Raji (cell line): Measurements from ENCODE around the gene CAMTA1.

Experiments
- POLR2A ChIP-seq: IDR thresholded peaks from 2 replicates; pipeline ENCODE4 v1.6.1; 2011; ENCODE audit warnings: low read depth, low read length, control low read depth; ENCODE audit not compliant: insufficient read depth

Gene CAMTA1

GRCh38 chr1:6870571-6870970 lies 85.3 kb downstream of the CAMTA1 start:
- TF ChIP-seq POLR2A = no peak

DNA sequence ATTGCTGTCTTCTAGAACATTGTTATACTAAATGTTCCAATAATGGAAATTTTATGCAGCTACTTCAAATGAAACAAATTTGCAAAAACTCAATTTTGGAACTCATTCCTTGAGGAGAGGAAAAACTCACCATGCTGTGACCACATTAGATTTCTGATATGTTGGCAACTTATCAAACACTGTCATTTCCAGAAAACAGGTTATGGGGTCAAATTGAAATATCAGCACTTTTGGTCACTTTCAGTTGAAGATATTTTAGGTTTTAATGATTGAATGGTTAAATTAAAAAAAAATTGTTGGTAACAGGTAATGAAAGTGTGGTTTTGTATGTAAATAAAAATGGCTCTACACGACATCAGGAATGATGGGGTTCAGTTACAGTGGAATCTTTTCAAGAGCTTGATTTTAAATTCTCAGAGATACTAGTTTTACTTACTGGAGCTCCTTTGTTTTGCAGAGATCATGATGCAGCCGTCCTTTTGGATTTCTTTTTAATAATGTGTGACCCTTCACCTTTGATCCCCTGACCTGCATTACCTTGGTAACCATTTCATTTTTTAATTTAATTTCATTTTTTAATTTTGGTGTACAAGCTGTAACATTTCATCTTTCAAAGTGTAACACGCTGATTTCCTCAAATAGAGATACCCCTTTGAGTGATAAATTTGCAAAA lies 86.2 kb downstream of the CAMTA1 start:
- no peak for TF ChIP-seq POLR2A

DNA sequence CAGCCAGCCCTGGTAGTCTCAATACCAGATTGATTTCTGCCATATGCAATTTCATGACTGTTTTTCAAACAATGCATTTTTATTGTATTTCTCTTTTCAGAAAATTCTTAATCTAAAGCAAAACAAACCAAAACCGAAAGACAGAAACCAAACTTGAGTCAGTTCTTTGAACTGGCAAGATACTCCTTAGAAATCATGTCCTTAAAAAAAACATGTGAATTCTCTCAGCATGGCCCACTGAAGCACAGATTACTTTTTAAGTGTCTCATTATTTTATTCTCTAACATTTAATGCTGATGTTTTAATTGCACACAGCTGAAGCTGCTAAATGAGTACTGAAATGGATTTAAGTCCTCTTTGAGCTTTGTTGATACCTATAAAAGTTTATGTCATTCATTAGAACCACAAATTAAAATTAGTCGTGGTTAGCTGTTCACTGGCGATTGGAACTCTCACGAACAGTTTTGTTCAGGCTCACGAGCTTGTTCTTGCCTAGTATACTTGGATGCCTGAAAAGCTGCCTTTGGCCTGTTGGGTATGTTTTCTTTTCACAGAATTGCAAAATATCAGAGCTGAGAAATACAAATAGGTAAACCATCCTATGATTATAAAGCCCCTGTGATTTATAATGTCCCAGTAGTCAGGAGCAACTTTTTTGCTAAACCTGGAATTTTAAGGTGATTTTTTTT lies 87.5 kb downstream of the CAMTA1 start:
- TF ChIP-seq POLR2A = no peak

DNA sequence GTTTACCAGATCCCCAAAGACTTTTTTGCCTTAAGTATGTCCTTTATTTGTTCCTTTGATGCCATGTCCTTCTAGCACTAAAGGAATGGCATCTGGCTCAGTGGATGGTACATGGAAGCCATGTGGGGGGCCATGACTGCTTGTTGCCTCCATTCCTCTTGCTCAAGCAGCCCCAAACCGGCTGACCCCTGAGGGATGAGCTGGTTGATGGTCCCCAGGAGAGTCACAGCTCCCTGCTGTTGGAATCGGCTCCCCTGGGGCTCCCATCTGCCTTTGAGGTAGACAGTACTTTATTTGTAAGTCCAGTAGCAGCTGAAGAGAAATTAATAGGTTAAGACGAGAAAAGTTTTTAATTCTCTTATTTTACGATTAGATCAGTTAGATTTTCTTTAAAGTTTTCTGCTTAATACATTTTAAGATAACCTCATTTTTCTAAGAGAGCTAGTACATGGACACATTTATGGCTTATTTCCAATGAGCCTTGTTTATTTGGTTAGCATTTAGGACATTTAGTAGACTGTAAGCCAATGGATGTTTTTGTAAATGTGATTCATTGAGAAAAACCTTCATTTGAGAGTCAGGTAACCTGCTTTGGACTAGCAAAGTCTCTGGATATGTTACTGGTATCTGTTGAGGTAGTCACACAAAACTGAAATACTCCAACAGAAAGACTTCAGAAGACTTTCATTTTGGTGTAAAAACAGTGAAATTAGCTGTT lies 88.2 kb downstream of the CAMTA1 start:
- TF ChIP-seq POLR2A = no peak

- TF ChIP-seq POLR2A = no peak
Observed at GRCh38 chr1:6874298-6874697, 89.0 kb downstream of the CAMTA1 start.

DNA sequence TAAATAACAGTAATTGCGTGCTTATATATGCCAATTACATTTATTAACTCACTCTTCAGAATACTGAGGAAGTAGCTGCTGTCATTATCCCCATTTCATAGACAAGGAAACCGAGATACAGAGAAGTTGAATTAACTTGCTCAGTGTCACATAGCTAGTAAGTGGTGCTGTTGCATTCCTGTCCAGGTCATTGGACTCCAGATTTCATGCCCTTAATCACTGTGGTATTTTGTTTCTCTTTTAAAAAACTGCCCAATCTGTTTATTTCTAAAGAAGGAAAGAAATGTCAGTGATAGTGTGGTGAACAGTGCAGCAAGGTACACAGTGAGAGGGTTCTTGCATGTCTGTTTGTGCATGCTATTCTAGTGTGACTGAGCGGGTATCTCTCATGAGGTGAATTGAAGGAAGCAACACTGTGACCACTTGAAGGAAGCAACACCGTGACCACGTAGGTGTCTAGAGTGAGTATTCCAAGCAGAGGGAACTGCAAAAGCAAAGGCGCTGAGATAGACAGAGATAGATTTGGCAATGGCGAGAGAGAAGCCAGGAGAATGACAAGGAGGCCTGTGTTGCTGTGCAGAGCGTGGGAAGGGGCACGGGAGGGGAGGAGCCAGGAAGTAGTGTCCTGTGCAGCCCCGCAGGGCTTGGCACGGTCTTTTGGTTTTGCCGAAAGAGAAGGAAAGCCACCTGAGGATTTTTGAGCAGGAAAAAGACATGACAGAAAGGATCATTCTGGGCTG lies 95.9 kb downstream of the CAMTA1 start:
- no peak for TF ChIP-seq POLR2A

DNA sequence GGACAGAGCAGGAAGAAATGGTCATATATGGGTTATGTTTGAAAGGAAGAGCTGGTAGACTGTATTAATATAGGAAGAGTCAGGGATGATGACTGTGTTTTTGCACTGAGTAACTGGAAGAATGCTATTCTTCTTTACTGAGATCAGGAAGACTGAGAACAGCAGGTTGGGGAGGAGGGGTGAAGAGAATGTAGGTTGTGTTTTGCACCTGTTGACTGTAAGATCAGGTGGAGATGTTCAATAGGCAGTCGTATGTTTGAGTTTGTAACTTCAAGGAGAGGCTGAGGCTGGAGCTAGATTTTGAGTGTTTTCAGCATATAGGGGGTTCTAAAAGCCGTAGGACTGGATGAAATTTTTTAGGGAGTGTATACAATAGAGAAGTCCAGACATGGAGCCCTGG lies 97.2 kb downstream of the CAMTA1 start:
- no peak for TF ChIP-seq POLR2A

- no peak for TF ChIP-seq POLR2A
Observed at GRCh38 chr1:6884652-6885153, 99.4 kb downstream of the CAMTA1 start.

GRCh38 chr1:6885426-6885825 lies 100.2 kb downstream of the CAMTA1 start:
- TF ChIP-seq POLR2A = no peak

- TF ChIP-seq POLR2A = no peak
Observed at GRCh38 chr1:6886523-6886922, 101.3 kb downstream of the CAMTA1 start.

DNA sequence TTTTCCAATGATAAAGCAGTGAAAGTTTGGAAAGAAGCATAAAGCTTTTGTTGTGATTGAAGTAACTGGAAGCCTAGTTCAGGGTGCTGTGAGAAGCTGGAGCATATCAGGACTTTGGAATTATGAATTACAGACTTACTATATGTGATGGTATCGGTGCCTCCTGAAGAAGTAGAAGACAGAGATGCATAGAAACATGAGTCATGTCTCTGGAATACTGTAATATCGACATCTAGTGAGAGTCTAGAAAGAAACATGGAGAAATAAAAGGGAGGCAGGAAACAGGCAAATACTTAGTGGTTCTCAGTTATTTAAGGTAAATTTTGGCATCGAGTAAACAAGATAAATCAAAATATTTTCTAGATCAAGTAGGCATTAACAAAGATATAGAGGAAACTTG lies 103.0 kb downstream of the CAMTA1 start:
- TF ChIP-seq POLR2A = no peak

- no peak for TF ChIP-seq POLR2A
Observed at GRCh38 chr1:6888870-6889269, 103.6 kb downstream of the CAMTA1 start.

GRCh38 chr1:6889875-6890480 lies 104.7 kb downstream of the CAMTA1 start:
- TF ChIP-seq POLR2A = no peak

DNA sequence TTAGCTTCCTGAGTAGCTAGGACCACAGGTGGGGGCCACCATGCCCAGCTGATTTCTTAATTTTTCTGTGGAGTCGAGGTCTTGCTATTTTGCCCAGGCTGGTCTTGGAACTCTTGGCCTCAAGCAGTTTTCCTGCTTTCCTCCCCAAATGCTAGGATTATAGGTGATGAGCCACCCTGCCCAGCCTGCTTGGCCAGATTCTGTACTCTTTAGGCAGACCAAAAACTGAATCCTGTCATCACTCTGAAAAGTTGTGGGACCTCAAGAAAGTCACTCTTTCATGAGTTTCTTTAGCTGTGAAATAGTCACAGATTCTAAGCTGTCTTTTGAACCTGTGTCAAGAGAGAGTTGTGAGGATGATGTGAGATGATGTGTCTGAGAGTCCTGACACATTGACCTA lies 105.4 kb downstream of the CAMTA1 start:
- TF ChIP-seq POLR2A = no peak

GRCh38 chr1:6891781-6892579 lies 106.7 kb downstream of the CAMTA1 start:
- no peak for TF ChIP-seq POLR2A

- no peak for TF ChIP-seq POLR2A
Observed at GRCh38 chr1:6893388-6893787, 108.1 kb downstream of the CAMTA1 start.
